ENCODE data around the gene RPS21.

DNA sequence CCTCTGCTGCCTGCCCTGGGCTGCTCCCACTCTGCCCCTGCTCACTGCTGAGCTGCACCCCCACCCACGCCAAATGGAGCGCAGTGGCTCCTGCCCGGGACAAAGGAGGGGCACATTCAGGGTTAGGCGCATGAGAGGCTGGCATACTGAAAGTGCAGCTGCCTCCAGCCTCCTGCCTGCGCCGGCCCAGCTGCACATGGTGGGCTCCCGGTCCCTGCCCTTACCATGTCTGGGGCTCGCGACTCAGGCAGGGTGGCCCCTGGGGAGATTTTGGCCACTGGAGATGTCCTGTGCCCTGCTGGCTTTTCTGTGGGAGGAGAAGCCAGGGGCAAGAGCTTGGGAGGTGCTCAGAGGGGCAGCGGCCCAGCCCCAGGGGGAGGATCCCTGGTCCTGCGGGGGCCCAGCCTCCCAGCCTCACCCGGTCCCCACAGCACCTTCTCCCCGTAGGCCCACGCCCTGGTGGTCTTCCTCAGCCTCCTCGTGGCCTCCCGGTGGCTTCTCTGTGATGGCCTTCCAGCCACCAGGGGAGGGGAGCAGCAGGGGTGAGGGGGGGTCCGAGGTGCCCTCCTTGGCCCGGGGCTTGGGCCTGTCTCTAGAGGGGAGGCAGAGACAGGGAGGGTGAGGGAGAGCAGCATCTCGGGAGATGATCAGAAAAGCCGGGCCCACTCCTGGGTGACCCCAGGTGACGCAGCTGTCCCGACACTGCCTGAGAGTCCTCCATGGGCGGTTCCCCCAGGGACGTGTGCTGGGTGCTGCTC lies 28.6 kb downstream of the RPS21 start:
- TF ChIP-seq, protein P1, sequence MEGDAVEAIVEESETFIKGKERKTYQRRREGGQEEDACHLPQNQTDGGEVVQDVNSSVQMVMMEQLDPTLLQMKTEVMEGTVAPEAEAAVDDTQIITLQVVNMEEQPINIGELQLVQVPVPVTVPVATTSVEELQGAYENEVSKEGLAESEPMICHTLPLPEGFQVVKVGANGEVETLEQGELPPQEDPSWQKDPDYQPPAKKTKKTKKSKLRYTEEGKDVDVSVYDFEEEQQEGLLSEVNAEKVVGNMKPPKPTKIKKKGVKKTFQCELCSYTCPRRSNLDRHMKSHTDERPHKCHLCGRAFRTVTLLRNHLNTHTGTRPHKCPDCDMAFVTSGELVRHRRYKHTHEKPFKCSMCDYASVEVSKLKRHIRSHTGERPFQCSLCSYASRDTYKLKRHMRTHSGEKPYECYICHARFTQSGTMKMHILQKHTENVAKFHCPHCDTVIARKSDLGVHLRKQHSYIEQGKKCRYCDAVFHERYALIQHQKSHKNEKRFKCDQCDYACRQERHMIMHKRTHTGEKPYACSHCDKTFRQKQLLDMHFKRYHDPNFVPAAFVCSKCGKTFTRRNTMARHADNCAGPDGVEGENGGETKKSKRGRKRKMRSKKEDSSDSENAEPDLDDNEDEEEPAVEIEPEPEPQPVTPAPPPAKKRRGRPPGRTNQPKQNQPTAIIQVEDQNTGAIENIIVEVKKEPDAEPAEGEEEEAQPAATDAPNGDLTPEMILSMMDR (IDR thresholded peaks at IDR 0.05): no peak
- no peak for TF ChIP-seq ZFX (IDR thresholded peaks at IDR 0.05; ENCODE audit: borderline replicate concordance)
